Activated gamma-delta T cell treated with Interleukin-2 at 50 U/mL for 16 hours (primary cell): ENCODE measurements around the gene ZBTB46.

Experiments used
- DNase-seq: peaks from one replicate; pipeline ENCODE4 v3.0.0-alpha.2; 2020

Gene ZBTB46

GRCh38 chr20:63836458-63837344 lies 5.6 kb upstream of the ZBTB46 start:
- no peak for DNase-seq

GRCh38 chr20:63835021-63835858 lies 4.2 kb upstream of the ZBTB46 start:
- no peak for DNase-seq

- no peak for DNase-seq
These were observed 3.4 kb upstream of the ZBTB46 start for GRCh38 chr20:63834491-63834880.

- DNase-seq, result no peak
These were observed 2.9 kb upstream of the ZBTB46 start for GRCh38 chr20:63833776-63834490.

- DNase-seq, result no peak
These were observed 1.1 kb upstream of the ZBTB46 start for GRCh38 chr20:63831993-63832686.

GRCh38 chr20:63831646-63831992 lies 555 bp upstream of the ZBTB46 start:
- DNase-seq, result no peak

GRCh38 chr20:63829945-63830835 lies 874 bp downstream of the ZBTB46 start:
- no peak for DNase-seq

GRCh38 chr20:63829603-63829944 lies 1.5 kb downstream of the ZBTB46 start:
- no peak for DNase-seq

GRCh38 chr20:63828951-63829350 lies 2.1 kb downstream of the ZBTB46 start:
- DNase-seq, result no peak

GRCh38 chr20:63828545-63828944 lies 2.5 kb downstream of the ZBTB46 start:
- DNase-seq, result no peak

- DNase-seq, result no peak
These were observed 2.9 kb downstream of the ZBTB46 start for GRCh38 chr20:63828124-63828523.

- DNase-seq, result no peak
These were observed 4.3 kb downstream of the ZBTB46 start for GRCh38 chr20:63826753-63827152.

GRCh38 chr20:63825331-63826118 lies 5.5 kb downstream of the ZBTB46 start:
- no peak for DNase-seq

- no peak for DNase-seq
These were observed 7.3 kb downstream of the ZBTB46 start for GRCh38 chr20:63823691-63824311.

- DNase-seq, result no peak
These were observed 8.8 kb downstream of the ZBTB46 start for GRCh38 chr20:63822276-63822696.

GRCh38 chr20:63821811-63822210 lies 9.3 kb downstream of the ZBTB46 start:
- no peak for DNase-seq

- no peak for DNase-seq
These were observed 11.7 kb downstream of the ZBTB46 start for GRCh38 chr20:63819224-63819921.

- no peak for DNase-seq
These were observed 15.3 kb downstream of the ZBTB46 start for GRCh38 chr20:63815615-63816253.

GRCh38 chr20:63814891-63815614 lies 16.0 kb downstream of the ZBTB46 start:
- no peak for DNase-seq
